Measurements from ENCODE around the gene PSMA6.

- no peak for TF ChIP-seq POLR2A (IDR thresholded peaks at IDR 0.05)
- TF ChIP-seq CTCF (IDR thresholded peaks at IDR 0.05): no peak
Observed at GRCh38 chr14:35366521-35366976, 74.4 kb downstream of the PSMA6 start.

All from Peyer's patch (tissue), 4 donors.